Measurements from ENCODE around the gene MAPK10.
"Not testable (repeated sequence)": the region's sequence is repeated elsewhere in the genome, so short reads cannot be mapped to it uniquely, and the experiment has no call there.

MAPK10 gene

DNA sequence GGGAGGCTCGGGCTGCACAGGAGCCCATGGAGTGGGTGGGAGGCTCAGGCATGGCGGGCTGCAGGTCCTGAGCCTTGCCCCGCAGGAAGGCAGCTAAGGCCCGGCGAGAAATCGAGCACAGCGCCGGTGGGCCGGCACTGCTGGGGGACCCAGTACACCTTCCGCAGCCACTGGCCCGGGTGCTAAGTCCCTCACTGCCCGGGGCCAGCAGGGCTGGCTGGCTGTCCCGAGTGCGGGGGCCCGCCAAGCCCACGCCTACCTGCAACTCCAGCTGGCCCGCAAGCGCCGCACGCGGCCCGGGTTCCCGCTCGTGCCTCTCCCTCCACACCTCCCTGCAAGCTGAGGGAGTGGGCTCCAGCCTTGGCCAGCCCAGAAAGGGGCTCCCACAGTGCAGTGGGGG is 338.2 kb downstream of the MAPK10 start:
- not testable (repeated sequence) for DNase-seq

DNA sequence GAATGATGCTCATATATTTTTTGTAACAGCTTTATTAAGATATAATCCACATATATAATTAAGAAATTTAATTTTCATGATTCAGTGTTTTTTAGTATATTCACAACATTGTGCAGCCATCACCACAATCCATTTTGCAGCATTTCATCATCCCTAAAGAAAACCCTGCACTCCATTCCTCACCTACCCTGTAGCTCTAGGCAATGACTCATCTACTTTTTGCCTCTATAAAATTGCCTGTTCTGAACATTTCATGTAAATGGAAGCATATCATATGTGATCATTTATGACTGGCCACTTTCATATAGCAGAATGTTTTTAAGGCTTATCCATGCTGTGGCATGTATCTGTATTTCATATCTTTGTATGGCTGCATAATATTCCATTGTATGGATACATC is 339.9 kb downstream of the MAPK10 start:
- DNase-seq, result no peak

DNA sequence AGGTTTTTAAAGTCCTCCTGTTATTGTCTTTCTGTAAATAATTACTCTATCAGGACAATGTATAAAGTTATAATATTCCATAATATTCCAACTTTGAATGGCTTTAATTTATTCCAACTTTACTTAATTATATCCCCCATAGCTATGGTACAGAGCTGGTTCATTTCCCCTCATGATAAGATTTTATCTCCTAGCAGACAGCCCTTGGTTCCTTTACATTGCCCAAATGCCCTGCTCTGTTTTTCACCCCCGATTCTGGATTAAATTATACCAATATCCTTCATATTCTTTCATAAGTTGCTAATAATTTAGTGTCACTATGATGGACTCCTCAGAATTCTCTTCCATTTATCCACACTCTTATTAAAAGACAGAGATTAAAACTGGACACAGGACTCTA is 340.5 kb downstream of the MAPK10 start:
- no peak for DNase-seq

DNA sequence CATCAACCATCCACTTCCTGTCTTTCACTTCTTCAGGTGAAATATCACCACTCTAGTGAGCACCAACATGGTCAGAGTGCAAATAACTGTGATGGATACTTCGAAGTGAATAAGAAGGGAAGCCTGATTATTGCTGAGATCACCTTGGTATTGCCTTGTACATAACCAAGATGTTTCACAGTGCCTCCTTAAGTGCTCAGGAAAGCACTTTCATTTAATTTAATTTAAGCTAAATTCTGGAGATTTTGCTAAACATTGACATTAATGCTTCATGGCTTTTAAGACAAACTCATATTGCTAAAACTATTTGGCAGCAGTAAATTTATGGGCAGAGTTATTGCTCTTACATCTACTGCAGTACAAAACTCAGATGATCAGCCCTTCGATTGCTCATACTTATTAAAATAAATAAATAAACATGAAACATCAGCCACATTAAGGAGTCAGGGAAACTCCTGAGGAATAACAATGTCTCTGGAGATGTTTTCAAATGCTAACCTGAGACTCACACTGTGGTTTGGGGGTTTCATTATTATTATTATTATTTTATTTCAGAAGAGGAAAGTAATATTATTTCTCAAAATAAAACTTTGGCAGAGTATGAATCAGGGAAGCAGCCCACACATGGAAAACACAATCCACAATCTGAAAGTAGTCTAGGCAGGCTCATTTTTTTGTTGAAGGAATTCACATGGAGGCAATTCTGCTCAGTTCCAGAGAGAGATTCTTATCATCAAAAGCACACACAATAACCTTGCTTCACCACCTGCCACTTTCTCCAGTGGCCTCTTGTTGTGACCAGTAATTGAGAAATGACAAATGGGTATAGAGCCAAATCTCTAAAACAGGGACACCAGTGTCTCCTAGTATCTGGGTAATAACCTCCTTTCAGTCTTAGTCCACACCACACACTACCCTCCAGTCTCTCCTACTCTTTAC is 344.2 kb downstream of the MAPK10 start:
- no peak for DNase-seq

DNA sequence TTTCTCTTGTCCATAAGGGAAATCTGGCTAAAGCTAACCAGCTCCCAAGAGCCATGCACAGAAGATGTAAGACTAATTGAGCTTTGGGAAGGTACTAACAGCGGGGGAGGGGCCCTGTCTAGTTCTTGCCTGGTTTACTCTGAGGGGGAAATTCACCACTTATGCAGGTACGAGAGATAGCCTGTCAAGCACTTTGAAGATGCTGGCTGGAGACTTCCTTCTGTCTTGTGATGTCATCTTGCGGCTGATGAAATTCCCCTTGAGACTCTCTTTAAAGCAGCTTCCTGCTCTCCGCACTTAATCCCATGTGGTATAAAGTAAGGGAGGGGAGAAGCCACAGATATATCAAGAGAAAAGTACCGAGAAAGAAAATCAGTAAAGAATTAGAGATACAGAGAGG is 345.3 kb downstream of the MAPK10 start:
- DNase-seq, result no peak

DNA sequence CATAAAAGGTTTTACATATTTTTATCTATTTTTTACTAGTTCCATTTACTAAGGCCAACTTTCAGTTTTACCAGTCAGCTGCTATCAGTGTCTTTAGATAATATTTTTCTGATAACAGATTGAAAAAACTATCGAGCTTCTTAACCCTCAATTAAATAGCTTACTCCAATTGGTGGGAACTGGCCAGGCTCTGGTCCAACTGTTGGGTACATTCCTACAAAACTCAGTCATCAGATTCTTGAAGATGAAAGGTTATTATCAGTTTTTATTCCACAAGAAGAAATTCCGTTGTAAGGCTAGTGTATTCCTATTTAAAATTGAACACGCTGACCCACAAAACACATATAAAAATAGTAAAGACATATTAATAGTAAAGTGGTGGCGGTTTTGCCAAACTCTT is 346.2 kb downstream of the MAPK10 start:
- DNase-seq, result no peak

DNA sequence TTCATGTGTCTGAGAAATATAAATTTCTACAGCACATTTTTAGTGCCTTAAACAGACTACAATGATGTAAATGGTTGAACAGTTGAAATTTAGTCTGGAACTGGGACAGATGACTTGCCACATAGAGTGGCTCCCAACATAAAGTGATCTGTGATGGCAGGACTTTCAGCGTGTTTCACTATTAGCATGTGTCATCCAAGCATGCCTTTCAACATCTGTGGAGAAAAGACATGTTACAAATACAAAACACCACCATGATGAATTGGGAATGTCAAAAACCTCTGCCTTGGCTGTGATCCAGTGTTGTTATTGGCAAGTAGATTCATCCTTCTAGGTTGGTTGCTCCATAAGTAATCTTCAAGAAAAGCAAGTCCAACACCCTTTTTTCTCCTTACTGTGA is 348.7 kb downstream of the MAPK10 start:
- DNase-seq, result no peak

DNA sequence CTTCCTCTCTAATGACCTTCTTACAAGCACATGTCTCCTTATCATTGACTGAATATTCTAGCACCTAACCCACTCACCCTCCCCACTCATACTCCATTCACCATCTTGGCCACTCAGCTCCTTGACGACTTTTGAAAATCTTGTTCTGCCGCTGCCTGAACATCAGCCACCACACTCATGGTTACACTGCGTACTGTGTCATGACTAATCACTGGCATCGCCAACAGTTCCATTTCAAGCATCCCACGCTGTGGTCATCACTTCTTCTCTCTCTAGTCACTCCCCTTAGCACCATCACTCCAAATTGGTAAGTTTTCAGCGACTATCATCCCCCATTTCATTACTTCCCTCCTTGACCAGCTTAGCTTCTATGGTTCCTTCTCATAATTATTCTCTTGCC is 352.8 kb downstream of the MAPK10 start:
- no peak for DNase-seq

DNA sequence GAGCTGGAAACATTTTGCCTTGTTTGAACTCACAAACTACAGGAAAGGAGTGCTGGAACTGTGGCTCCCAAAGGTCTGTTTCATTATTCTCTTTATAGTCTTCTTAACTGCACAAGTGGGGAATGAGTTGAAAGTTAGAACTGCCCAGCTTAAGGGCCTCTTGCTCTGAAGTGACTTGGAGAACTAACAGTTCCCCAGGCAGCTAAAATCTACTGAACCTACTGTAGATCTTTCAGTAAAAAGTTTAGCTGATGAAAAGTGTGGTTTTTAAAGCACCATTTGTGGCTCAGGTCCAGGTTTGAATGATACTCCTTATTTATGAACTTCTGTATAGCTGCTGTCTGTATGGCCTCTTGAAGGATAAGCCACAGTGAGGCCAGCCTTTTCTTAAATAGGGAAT is 353.8 kb downstream of the MAPK10 start:
- no peak for DNase-seq

DNA sequence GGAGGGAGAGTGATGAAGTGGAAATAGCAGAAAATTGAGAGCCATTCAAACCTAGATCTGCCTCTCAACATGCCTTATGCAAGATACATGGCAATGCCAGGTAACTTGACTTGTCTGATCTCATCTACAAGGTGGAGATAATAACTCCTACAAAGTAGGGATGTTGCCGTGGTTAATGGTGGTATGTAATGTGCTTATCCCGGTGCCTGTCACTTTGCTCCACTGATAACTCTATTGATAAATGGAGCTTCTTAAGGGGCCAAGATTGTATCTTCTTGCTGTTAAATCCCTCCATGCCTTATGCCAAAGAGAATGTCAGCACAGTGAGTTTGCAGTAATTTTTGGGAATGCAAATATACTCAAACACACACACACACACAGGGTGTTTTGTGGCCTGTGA is 355.8 kb downstream of the MAPK10 start:
- DNase-seq, result no peak

DNA sequence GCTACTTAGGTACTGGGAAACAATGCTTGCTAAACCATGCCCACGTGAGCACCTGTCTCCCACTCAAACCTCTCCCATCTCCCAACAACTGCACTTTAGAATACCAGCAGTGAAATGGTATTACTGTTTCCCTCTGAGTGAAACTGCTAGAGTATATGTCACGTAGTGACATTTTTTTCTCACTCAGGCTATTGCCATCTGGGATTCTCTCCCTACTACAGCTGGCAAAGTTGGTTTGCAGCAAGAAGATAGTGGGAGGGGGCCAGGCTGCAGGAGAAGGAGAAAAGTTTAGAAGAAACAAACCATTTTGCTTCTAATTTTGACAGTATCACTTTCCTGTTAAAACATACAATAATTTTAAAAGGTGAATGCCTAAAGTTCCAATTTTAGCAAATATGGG is 358.3 kb downstream of the MAPK10 start:
- no peak for DNase-seq

DNA sequence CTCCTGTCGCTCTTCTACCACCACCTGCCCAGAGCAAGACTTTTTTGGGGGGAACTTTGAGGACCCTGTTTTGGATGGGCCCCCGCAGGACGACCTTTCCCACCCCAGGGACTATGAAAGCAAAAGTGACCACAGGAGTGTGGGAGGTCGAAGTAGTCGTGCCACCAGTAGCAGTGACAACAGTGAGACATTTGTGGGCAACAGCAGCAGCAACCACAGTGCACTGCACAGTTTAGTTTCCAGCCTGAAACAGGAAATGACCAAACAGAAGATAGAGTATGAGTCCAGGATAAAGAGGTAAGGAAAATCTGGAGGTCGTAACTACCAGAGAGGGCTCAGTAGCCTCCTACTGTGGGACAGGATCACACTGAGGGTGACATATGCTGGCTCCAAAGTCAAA is 364.5 kb downstream of the MAPK10 start:
- no peak for DNase-seq

DNA sequence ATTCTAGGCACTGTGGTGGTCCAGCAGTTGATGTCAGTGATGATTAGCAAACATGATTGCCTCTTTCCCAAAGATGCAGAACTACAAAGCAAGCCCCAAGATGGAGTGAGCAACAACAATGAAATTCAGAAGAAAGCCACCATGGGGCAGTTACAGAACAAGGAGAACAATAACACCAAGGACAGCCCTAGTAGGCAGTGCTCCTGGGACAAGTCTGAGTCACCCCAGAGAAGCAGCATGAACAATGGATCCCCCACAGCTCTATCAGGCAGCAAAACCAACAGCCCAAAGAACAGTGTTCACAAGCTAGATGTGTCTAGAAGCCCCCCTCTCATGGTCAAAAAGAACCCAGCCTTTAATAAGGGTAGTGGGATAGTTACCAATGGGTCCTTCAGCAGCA is 365.3 kb downstream of the MAPK10 start:
- no peak for DNase-seq

DNA sequence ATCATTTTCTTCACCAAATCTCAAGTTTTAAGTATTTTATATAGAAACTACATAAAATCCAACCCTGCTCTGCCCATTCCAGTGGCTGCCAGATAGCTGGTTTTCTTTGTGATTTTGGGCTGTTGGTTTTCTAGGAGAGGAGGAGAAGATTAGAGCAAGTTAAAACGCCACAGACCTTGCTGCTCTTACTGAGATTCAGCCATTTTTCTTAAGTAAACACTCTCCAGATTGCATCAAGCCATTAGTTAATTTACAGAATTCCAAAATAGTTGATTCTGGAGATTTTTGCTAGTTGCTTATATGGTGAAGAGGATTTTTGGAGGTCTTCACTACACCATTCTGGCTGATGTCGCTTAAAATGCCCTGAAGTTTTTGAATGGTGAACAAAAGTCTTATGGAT is 366.2 kb downstream of the MAPK10 start:
- no peak for DNase-seq

DNA sequence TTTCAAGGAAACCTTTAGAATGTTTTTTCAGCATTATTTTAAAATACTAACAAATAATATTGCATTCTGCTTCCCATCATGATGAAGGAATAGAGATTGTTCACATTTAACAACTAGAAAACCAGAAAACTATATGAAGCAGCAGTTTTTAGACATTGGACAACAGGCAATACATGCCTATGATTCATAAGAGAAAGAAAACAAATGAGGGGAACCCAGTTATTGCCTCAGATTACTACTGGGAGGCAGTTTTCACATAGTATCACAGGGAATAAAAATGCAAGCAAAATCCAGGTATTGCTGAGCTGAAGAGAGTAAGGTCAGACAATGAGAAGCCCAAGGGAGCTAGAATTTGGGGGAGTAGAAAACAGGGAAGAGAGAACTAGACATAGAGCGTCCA is 373.6 kb downstream of the MAPK10 start:
- no peak for DNase-seq

DNA sequence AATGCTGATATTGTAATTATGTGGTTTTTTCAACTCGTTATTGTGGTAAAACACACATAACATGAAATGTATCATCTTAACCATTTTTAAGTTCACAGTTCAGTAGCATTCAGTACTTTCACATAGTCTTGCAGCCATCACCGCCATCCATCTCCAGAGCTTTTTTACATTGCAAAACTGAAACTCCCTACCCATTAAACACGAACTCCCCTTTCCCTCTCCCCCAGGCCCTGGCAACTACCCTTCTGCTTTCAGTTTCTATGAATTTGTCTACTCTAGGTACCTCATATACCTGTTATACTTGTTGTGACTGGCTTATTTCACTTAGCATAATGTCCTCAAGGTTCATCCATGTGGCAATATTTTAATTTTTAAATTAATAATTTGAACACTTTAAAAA is 380.6 kb downstream of the MAPK10 start:
- DNase-seq, result no peak

DNA sequence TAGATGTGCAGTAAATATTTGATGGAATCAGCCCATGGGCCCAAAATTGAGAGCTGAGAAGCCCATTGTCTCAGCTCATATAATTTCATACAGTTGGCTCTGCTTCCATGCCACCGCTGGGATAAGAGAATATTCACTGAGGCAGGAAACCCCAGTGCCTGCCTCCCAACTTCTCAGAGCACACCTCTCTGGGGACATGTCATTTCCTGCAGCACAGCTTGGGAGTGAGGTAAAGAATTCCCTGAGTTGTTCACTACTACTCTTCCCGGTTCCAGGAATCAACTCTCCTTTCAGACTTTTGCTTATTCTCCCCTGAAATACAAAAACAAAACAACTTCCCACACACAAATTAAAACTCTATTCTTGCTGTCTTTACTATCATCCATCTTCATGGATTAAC is 389.3 kb downstream of the MAPK10 start:
- no peak for DNase-seq

DNA sequence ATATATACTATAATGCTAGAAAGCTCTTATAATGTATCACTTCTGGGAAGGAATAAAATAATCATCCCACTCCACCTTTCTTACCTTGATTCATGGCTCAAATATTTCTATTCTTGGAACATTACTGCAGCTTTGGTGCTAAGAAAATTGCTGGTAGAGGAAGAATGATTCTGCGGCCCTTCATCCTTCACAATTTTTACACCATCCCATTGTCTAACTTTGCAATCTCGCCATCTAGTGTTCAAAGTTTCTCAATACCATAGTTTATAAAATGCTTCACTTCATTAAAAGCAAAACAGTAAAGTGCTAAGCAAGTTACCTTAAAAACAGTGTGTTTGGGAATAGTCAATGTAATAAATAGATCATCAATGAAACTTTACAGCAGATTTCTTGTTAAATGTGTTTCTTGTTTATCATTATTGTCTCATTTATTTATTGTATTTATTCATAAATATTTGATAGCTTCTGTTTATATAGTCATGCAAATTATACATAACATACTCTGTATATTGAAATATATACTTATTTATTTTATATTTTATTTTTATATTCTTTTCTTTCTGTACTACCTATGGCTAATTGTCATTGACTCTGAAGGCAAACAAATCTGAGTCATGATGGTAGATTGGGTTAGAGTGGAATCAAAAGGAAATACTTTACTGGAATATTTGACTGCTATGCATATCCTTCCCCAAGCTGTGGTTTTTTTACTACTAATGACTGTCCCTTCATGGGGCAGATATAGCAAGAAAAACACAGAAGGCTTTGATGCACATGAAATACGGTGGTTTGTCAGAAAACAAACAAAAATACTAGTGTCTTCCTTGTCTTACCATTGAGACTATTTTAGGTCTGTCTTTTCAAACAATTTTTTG is 390.7 kb downstream of the MAPK10 start:
- peak; percentile 38 for DNase-seq

DNA sequence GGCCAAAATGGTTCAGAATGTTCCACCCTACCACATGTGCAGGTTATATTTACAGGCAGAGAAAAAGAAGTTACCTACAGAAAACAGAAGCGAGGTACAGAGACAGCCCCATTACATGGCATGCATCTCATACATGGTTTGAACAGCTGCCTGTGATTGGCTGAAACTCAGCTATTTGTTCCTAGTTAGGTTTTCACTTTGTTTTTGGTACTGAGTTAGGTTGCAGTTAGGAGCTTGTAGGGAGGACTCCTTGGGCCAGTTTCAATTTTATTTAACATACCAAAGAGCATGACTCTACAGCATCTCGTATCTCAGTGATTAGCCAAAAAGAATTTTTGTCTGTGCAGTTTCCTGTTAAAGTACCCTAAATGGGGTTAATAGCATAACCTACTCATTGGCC is 392.0 kb downstream of the MAPK10 start:
- DNase-seq, result no peak

DNA sequence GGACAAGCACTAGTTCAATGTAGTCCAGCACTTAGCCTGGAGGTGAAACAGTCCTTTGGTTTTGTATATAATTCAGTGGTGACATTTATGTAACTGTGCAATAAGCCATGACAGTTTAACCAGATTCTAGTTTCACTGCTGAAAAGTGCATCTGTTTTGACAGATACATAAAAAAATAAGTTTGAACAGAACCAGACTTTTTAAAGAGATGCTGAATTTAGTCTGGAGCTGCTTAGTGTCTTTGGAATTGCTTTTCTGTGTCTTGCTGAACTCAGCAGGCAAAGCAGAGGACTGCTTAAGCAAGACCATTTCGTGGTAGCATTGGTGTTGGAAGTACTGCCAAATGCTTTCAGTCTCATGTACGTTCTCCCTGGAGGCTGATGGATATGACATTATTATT is 393.5 kb downstream of the MAPK10 start:
- DNase-seq, result no peak

DNA sequence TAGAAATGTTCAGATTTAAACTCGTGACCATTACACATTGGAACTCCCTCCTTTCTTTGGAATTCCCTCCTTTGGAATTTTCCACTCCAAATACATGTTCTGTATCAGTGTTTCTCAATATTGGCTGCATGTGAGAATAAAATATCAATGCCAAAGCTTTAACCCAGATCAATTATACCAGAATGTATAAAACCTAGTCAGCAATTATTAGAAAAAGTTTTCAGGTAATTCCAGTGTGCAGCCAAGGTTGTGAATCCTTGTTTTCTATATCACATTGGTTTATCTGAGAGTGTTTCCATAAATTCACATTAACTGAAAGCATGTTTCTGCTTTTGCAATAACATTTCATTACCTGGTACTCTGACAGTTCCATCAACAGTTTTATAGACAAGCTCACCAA is 394.3 kb downstream of the MAPK10 start:
- no peak for DNase-seq

DNA sequence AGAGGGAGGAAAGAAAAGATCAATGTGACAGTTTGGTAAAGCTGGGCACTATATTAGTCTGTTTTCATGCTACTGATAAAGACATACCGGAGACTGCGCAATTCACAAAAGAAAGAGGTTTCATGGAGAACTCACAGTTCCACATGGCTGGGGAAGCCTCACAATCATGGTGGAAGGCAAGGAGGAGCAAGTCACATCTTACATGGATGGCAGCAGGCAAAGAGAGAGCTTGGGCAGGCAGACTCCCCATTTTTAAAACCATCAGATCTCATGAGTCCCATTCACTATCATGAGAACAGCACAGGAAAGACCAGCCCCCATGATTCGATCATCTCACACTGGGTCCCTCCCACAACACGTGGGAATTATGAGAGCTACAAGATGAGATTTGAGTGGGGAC is 394.8 kb downstream of the MAPK10 start:
- not testable (repeated sequence) for DNase-seq

DNA sequence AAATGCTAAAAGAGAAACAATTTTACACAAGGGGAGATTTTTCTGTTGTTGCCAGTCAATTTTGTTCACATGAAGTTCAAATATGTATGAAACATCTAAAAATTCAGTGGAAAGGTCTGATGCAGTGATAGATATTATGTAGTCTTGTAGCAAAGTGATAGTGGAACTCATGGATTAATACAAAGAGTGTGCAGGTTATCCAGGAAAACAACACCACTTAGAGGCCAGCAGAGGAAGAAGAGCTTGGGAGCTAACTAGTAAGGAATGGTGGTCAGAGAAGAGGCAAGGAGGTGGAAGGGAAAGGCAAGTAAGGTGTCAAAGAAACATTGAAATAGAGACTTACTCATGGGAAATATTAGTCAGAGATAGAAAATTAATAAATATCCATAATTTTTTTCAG is 395.6 kb downstream of the MAPK10 start:
- DNase-seq, result peak; percentile 27

DNA sequence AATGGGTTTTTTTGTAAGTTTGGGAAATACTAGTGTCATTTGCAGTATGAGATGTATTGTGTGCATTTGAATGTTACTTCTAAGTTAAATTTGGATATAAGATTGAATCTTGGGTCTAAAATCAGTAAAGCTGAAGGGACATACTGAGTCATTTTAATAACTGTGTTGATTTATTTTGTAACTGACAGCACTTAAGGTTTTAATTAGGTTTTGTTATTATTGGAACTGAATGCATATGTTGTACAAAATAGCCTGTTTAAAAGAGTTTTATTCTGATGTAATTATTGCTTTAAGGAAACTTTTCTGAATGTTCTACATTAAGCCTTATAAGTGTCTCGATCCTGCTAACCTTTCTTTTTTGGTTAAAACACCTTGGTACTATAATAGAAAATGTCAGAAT is 396.6 kb downstream of the MAPK10 start:
- no peak for DNase-seq

All from COR-L47 (cell line).